ENCODE measurements around the gene ZNF628.
"Not testable (repeated sequence)": the region's sequence is repeated elsewhere in the genome, so short reads cannot be mapped to it uniquely, and the experiment has no call there.

The ZNF628 gene

GRCh38 chr19:55476100-55476775, at the start of gene ZNF628:
TSS of gene ZNF628 (plus strand) at chr19:55476617. CDS start at chr19:55479911, 3,294 bp downstream.
- DNase-seq, result peak; percentile 98

- no peak for DNase-seq
Measured at GRCh38 chr19:55431183-55431582, 45.2 kb upstream of the ZNF628 start.

- DNase-seq, result no peak
Measured at GRCh38 chr19:55432241-55432959, 44.0 kb upstream of the ZNF628 start.

- no peak for DNase-seq
Measured at GRCh38 chr19:55433292-55433691, 43.1 kb upstream of the ZNF628 start.

- DNase-seq, result no peak
Measured at GRCh38 chr19:55434356-55434919, 42.0 kb upstream of the ZNF628 start.

GRCh38 chr19:55435020-55435419, 41.4 kb upstream of the ZNF628 start:
- no peak for DNase-seq

- DNase-seq, result no peak
Measured at GRCh38 chr19:55436847-55437246, 39.6 kb upstream of the ZNF628 start.

- no peak for DNase-seq
Measured at GRCh38 chr19:55437410-55437809, 39.0 kb upstream of the ZNF628 start.

- DNase-seq, result no peak
Measured at GRCh38 chr19:55439052-55439451, 37.4 kb upstream of the ZNF628 start.

GRCh38 chr19:55440411-55441105, 35.9 kb upstream of the ZNF628 start:
- DNase-seq, result no peak

GRCh38 chr19:55441319-55441691, 35.1 kb upstream of the ZNF628 start:
- DNase-seq, result no peak

GRCh38 chr19:55441692-55442321, 34.6 kb upstream of the ZNF628 start:
- no peak for DNase-seq

- DNase-seq, result no peak
Measured at GRCh38 chr19:55442372-55442961, 34.0 kb upstream of the ZNF628 start.

- no peak for DNase-seq
Measured at GRCh38 chr19:55443045-55443823, 33.2 kb upstream of the ZNF628 start, which contains the start of gene SHISA7. TSS of gene SHISA7 (minus strand) at chr19:55443300. CDS start at chr19:55442863, 437 bp downstream.

GRCh38 chr19:55443824-55444480, 32.5 kb upstream of the ZNF628 start:
- DNase-seq, result no peak

GRCh38 chr19:55444646-55445045, 31.8 kb upstream of the ZNF628 start:
- DNase-seq, result no peak

GRCh38 chr19:55446060-55446459, 30.4 kb upstream of the ZNF628 start:
- no peak for DNase-seq

- no peak for DNase-seq
Measured at GRCh38 chr19:55447421-55448174, 28.8 kb upstream of the ZNF628 start.

GRCh38 chr19:55448175-55448490, 28.3 kb upstream of the ZNF628 start:
- not testable (repeated sequence) for DNase-seq

GRCh38 chr19:55449469-55449868, 26.9 kb upstream of the ZNF628 start:
- no peak for DNase-seq
